GM21515 (cell line): ENCODE results near the gene GFOD1.
A peak's percentile ranks its signal among the peaks of the same experiment; 100 is the strongest.

Experiments
- ATAC-seq: cut with Tn5 transposase; IDR thresholded peaks from one replicate; pipeline ENCODE4 v1.9.1; 2021; ENCODE audit not compliant: unreplicated experiment

Gene GFOD1

GRCh38 chr6:13427801-13428582, 59.4 kb downstream of the GFOD1 start:
- ATAC-seq = peak; percentile 74

DNA sequence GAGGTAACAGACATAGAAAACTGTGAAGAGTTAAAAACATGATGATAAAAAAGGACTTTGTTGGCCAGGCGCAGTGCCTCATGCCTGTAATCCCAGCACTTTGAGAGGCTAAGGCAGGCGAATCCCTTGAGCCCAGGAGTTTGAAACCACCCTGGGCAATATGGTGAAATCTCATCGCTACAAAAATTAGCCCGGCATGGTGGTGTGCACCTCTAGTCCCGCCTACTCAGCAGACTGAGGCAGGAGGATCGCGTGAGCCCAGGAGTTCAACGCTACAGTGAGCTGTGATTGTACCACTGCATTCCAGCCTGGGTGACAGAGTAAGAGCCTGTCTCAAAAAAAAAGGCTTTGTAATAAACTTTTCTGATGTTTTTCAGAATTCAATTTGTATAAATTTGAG, 60.1 kb downstream of the GFOD1 start:
- ATAC-seq = no peak

DNA sequence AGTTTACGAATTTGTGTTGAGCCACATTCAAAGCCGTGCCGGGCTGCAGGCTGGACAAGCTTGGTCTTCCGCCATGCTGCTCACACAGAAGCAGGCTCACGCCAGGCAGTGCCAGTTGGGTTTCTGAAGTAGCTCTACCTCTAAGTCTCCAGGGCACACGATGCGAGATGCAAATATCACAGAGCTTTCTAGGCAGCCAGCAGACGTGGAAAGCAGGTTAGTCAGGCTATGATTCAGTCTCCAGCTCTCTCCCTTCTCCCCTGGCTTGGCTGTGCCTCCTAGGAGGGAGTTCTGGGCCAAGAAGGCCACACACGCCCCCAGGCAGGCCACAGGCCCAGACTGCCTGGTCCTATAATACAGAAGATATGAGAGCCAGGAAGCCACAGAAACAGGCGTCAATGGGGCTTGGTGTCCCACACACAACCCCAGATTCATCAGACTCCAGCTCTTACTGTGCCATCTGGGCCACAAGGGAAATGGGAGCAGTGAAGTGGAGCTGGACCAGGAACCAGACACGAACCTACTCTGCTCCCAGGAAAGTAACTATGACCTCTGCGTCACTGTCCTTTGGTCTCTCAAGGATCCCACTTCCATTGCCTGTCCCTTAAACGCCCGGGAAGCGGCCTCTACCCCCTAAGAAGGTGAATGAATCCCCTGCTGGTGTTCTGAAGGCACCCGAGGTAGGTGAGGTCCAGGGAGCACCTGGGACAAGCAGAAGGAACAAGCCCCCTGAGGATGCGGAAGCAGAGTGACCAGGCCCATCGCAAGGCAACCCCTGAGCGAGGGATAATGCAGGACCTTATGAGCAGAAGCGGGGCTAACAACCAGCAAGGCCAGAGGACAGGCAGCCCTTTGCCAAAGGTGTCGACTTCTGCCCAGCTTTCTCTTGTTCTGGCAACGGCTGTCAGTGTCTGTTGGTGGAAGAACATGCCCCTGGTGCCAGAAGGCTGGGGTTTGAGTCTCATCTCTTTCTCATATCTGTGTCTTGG, 61.2 kb downstream of the GFOD1 start:
- ATAC-seq = no peak

DNA sequence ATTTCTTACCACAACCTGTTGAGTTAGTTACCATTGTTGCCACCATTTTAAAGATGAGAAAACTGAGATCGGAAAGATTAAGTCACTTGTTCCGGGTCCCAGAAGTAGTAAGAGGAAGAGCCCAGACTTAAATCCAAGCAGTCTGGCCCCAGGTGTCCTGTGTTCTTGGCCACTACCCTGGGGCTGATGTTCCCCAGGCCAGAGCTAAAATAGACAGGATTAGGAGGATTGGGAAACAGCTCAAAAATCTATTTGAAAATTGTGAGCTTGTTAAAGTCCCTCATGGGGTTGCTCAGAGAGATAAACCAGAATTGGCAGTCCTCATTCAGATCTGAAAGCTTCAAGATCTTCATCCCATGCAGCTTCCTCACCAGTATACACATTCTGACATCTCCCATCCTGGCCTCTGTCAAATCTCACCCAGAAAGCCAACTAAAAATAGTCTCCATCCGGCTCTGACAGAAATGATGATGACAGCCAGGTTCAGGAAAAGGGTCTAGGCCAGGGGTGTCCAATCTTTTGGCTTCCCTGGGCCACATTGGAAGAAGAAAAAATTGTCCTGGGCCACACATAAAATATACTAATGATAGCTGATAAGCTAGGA, 62.0 kb downstream of the GFOD1 start:
- no peak for ATAC-seq

- ATAC-seq = no peak
Observed at GRCh38 chr6:13423252-13423651, 64.1 kb downstream of the GFOD1 start.

DNA sequence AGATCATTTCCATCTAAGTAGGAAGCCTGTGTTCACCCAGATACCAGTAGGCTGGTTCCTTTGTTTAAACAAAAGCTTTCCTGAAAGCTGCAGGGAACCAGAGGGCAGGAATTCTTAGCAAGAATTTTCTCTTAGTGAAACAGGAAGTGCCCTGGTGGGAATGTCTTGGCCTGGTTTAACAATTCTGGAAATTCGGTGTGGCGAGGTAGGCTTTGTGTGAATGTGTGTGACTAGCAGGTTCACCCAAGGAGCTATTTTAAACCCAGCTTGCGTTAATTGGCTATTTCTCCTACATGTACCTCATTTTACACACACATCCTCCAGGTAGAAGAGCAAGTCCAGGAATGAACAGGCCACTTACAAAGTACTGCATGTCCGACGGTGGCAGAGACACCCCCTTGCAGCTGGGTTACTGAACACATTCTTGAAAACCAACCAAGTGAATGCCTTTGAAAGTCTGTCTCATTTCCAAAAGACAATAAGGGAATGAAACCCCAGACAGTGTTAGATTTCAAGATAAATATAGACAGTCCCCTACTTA, 64.6 kb downstream of the GFOD1 start:
- ATAC-seq = no peak

DNA sequence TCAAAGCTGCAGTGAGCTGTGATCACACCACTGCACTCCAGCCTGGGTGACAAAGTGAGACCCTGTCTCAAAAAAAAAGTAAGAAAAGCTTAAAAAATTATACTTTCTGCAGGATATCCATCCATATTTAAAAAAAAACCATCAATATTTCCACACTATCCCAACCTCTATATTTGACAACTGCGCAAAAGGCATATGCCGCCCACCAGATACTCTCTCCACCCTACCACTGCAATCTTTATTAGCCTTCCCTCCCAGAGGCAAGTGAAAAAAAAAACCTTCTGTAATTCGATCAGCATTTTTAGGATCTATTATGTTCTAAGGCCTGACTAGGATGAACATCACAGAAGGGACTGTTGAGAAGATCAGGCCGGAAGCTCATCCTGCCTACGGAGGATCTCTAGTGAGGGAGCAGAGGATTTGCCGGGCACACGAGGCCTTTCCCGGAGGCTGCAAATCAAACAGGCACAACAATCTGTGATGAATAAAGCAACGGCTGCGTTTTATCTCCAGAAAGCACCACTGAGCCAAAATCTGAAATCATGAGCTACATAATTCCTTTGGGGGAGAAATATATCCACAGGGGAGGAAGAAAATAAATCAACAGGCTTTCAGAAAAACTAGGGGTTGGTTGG, 65.9 kb downstream of the GFOD1 start:
- ATAC-seq = no peak

DNA sequence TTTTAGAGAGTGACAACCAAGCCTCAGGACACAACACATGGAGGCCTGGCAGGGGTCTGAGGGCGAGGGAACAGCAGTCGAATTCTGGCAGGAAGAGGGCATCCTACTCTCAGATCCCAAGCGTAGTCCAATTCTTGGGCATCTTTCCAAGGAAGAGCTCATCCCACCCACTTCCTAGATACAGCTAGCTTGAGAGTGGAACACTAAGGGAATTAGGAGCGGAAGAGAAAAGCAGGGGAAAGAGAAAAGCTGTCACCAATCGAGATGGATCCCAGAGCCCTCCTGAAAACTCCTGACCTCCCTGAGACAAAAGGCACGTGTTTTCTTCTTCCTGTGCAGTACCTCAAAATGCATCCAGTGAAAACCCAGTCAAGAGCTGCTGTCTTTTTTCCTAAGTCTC, 67.1 kb downstream of the GFOD1 start:
- no peak for ATAC-seq

- no peak for ATAC-seq
Observed at GRCh38 chr6:13419422-13420195, 67.8 kb downstream of the GFOD1 start.

DNA sequence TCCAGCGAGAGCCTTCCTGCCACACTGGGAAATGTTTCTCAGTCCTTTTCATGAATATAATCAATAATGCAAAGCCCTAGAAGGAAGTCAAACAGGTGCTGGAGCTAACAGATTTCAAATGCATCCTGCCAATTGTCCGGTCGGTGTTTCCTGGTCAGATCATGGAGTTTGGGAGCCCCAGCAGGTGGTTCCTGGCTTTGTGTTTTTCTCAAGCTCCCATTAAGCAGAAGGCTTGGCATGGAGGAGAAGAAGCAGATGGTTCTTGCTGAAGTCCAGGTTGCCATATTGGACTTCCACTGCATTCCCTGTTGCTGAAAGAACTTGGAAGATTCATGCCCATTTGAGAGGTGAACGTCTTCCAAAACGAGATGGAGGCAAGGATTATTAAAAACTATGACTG, 68.6 kb downstream of the GFOD1 start:
- ATAC-seq = no peak

DNA sequence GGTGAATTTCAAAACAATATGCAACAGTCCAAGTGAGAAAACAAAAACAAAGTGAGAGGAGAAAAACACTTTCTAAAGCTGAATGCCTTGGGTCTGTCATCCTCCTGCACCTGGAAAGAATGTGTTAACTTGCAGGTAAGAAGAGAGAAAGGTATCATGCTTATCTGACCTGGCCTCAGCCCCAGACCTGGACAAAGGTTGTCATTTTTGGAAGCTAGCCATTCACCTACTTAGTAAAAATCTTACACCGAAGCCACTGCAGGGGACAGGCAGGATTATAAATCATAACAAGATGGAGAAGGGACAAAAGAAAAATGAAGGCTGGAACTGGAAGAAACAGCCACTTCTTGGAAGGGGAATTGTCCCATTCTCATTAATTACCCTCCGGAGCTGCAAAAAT, 69.4 kb downstream of the GFOD1 start:
- ATAC-seq = no peak

DNA sequence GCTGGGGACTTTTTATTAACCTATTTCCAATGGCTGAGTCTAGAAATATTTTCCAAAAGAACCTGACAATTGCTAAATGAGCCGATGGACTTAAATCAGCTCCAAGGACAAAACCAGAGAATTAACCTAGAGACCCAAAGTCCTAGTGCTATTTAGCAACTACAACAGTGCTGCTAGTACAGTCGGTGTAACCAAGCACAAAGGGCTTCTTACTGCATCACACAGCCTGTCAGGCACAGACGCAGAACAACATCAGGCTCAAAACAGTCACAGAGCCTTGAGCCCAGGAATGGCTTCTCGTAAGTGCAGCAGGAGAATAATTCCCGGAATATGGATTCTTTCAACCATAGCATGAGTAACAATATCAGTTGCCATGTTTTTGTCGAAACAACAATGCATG, 70.0 kb downstream of the GFOD1 start:
- ATAC-seq = no peak

- no peak for ATAC-seq
Observed at GRCh38 chr6:13415283-13415682, 72.1 kb downstream of the GFOD1 start.

DNA sequence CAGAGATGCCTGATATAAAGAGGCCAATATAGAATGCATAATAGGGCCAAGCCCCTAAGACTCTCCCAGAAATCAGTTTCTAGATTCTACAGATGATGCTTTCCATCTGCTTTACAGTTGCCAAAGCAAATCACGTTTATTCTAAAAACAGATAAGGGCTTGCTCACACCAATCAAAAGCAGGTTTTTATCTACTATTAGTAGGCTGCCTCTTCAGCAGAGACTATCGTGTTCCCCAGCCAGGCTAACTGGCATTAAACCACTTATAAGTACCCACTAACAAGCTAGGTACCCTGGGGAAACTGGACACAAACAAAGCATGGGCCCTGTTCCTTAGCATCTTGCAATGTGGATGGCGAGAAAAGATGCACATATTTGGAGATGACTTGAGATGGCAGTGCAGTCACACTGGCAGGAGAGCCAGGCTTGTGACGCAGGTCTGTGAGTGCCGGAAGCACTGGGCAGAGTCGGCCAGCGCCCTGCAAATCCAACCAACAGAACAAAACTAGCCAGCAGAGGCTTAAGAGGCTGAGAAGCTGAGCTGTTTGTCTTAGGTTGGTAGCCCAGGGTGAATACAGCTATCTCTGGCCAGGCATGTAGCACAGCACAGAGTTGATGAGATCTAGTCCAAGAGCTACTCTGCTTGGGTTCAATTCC, 73.4 kb downstream of the GFOD1 start:
- no peak for ATAC-seq

DNA sequence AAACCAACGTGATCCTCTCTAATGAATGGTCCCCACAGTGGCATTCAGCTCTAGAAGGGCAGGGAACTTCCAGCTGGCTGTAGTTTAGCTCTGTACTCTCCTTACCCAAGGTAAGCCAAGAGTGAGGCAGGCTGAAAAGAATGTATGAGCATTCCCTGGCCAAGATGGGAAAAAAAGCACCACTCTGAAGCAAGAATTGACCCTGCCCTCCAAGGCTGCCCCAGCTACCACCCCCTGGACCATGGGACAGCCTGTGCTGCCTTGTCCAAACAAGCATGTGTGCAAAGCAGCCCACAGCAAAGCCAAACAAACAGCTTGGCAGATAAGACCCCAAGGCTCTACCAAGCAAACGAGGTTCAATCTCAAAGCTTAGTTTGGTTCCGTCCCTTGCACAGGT, 73.9 kb downstream of the GFOD1 start:
- ATAC-seq = no peak

DNA sequence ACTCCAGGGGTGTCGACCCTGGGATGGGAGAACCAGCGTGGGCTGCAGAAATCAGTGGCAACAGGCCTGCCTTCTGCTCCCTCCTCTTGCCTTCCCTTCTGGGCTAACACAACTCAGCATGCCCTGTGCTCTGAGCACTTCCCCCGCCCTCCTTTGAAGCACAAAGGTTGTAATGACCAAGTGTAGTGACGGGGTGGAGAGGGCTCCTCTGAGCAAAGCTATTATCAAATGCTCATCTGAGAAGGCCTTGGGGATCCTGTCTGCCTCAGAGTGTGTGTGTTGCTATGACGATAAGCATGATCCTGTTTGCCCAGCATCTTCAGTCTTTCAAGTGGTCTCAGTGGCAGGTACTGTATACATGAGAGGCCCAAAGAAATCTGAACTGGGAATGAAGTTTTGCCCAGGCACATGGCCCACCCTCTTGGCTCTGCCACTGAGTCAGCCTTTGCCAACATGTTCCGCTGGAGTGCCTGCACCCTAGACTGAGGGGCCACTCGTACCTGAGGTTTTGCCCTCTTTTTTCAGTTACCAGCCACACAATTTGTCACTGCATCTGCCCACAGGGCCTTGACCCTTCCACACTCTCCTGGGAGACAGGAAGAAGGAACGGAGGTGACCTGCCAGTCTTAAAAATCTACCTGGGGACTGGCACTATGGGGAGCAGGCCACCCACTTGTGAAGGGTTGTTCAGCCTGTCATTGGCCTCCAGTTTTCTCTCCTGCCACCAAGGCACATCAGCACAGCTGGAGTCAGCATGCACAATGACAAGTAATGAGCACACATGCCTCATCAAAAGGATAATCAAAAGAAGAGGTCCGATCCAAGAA, 74.5 kb downstream of the GFOD1 start:
- ATAC-seq = no peak

DNA sequence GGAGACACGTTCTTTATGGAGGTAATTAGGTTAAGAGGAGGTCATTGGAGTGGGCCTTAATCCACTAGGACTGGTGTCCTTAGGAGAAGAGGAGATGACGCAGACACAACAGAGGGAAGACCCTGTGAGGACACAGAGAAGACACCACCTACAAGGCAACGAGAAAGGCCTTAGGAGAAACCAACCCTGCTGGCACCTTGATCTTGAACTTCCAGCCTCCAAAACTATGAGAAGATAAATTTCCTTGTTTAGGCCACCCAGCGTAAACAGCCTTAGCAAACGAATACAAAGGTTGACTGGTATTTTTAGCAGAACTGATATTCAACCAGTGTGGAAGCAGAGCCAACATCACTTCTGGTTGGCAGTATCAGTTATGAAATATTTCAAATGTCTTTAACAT, 75.2 kb downstream of the GFOD1 start:
- ATAC-seq = no peak

- ATAC-seq = no peak
Observed at GRCh38 chr6:13411484-13411883, 75.9 kb downstream of the GFOD1 start.

DNA sequence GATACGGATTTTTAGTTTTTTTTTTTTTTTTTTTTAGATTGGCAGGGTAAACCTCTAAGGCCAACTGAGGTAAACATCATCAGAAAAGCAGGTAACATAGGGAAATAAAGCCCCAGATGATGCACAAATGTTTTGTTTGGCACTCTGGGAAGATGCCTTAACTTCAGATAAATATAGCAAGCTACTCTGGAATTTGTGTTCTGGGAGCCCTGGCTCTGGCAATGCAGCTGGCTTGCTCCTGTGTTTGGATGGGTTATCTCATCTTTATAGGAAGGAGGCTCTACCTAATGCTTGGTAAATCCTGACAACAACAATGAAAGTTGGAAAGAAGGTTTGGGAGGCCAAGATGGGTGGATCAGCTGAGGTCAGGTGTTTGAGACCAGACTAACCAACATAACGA, 77.4 kb downstream of the GFOD1 start:
- no peak for ATAC-seq
